ENCODE data around the gene IER5. TPM values are rescaled to one million over a fixed set of nuclear protein-coding genes. Genes with fewer than 3 reads are reported as not detected.

Gene IER5
- total and polyA plus RNA-seq, 9 of the 15 experiments (the other 6 are each of a cell fraction or from before 2014, with no cell fraction given) = 2.4 to 32.1 (median 12.0) TPM

DNA sequence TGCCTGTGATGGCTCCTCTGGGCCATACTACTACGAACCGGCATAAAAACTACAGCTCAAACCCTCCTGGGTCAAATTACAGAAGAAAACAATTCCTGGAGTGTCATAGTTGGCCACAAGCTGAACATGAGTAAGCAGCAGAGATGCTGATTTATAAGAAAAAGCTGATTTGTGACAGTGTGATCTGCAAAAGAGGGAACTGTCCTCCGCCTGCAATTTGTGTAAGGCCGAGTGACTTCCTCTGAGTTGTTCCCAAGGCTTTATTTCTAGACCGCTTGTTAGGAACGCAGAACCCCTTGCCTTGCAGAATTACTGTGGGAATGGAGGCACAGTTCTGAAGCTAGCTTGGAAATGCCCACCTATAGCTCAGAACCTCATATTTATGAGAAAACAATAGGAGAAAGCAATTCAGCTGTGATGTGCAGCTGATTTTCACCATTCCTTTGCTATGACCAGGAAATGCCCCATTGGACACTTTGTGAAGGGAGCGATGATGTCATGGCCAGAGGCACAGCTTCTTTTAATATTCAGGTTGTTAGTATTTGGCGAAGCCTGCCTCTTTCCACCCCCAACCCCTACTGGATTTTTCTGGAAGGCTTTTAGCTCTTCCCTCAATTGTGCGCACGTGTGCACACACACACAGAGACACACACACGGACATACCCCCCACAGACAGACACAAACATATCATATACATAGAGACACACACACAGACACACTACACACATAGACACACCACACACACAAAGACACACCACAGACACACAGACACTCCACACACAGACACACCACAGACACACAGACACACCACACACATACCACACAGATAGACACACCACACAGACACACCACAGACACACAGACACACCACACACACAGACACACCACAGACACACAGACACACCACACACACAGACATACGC, 47.6 kb downstream of the IER5 start (continued):
- TF ChIP-seq, protein P1, sequence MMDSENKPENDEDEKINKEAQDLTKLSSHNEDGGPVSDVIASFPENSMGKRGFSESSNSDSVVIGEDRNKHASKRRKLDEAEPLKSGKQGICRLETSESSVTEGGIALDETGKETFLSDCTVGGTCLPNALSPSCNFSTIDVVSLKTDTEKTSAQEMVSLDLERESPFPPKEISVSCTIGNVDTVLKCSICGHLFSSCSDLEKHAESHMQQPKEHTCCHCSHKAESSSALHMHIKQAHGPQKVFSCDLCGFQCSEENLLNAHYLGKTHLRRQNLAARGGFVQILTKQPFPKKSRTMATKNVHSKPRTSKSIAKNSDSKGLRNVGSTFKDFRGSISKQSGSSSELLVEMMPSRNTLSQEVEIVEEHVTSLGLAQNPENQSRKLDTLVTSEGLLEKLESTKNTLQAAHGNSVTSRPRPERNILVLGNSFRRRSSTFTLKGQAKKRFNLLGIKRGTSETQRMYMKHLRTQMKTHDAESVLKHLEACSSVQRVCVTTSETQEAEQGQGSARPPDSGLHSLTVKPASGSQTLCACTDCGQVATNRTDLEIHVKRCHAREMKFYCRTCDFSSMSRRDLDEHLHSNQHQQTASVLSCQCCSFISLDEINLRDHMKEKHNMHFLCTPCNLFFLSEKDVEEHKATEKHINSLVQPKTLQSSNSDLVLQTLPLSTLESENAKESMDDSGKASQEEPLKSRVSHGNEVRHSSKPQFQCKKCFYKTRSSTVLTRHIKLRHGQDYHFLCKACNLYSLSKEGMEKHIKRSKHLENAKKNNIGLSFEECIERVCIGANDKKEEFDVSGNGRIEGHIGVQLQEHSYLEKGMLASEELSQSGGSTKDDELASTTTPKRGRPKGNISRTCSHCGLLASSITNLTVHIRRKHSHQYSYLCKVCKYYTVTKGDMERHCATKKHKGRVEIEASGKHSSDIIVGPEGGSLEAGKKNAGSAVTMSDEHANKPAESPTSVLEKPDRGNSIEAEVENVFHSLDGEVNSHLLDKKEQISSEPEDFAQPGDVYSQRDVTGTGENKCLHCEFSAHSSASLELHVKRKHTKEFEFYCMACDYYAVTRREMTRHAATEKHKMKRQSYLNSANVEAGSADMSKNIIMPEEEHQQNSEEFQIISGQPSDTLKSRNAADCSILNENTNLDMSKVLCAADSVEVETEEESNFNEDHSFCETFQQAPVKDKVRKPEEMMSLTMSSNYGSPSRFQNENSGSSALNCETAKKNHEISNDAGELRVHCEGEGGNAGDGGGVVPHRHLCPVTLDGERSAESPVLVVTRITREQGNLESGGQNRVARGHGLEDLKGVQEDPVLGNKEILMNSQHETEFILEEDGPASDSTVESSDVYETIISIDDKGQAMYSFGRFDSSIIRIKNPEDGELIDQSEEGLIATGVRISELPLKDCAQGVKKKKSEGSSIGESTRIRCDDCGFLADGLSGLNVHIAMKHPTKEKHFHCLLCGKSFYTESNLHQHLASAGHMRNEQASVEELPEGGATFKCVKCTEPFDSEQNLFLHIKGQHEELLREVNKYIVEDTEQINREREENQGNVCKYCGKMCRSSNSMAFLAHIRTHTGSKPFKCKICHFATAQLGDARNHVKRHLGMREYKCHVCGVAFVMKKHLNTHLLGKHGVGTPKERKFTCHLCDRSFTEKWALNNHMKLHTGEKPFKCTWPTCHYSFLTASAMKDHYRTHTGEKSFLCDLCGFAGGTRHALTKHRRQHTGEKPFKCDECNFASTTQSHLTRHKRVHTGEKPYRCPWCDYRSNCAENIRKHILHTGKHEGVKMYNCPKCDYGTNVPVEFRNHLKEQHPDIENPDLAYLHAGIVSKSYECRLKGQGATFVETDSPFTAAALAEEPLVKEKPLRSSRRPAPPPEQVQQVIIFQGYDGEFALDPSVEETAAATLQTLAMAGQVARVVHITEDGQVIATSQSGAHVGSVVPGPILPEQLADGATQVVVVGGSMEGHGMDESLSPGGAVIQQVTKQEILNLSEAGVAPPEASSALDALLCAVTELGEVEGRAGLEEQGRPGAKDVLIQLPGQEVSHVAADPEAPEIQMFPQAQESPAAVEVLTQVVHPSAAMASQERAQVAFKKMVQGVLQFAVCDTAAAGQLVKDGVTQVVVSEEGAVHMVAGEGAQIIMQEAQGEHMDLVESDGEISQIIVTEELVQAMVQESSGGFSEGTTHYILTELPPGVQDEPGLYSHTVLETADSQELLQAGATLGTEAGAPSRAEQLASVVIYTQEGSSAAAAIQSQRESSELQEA (IDR thresholded peaks at IDR 0.05; ENCODE audit: low read depth) = no peak
- TF ChIP-seq, protein P2, sequence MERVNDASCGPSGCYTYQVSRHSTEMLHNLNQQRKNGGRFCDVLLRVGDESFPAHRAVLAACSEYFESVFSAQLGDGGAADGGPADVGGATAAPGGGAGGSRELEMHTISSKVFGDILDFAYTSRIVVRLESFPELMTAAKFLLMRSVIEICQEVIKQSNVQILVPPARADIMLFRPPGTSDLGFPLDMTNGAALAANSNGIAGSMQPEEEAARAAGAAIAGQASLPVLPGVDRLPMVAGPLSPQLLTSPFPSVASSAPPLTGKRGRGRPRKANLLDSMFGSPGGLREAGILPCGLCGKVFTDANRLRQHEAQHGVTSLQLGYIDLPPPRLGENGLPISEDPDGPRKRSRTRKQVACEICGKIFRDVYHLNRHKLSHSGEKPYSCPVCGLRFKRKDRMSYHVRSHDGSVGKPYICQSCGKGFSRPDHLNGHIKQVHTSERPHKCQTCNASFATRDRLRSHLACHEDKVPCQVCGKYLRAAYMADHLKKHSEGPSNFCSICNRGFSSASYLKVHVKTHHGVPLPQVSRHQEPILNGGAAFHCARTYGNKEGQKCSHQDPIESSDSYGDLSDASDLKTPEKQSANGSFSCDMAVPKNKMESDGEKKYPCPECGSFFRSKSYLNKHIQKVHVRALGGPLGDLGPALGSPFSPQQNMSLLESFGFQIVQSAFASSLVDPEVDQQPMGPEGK (CRISPR knock-in tag; IDR thresholded peaks at IDR 0.05; ENCODE audit: borderline replicate concordance) = no peak
- TF ChIP-seq KLF16 (IDR thresholded peaks at IDR 0.05) = 0 out of 2 replicates have a peak, but pooled peaks have one; percentile 1
- no peak for TF ChIP-seq RCOR1 (IDR thresholded peaks at IDR 0.05; ENCODE audit: borderline replicate concordance in 1 of 2, low read depth in 2 of 2, low read length in 2 of 2)
- no peak for TF ChIP-seq SIRT6 (IDR thresholded peaks at IDR 0.05; ENCODE audit: low read depth, low read length)
- 0 out of 2 replicates have a peak, but pooled peaks have one; percentile 30 for TF ChIP-seq FOSL1 (tag; conservative IDR thresholded peaks at IDR 0.05)
- TF ChIP-seq POLR2AphosphoS5 (IDR thresholded peaks at IDR 0.05; ENCODE audit: control insufficient read depth, insufficient read depth, low read depth, low read length) = no peak
- TF ChIP-seq ESRRA (IDR thresholded peaks at IDR 0.05; ENCODE audit: borderline replicate concordance, low read depth) = no peak
- TF ChIP-seq EP300 (IDR thresholded peaks at IDR 0.05; ENCODE audit: low read length) = no peak
- no peak for TF ChIP-seq RBM39 (optimal IDR thresholded peaks at IDR 0.05; ENCODE audit: low read depth, low read length)
- no peak for TF ChIP-seq CTBP1 (IDR thresholded peaks at IDR 0.05; ENCODE audit: borderline replicate concordance)
- TF ChIP-seq, protein P3, sequence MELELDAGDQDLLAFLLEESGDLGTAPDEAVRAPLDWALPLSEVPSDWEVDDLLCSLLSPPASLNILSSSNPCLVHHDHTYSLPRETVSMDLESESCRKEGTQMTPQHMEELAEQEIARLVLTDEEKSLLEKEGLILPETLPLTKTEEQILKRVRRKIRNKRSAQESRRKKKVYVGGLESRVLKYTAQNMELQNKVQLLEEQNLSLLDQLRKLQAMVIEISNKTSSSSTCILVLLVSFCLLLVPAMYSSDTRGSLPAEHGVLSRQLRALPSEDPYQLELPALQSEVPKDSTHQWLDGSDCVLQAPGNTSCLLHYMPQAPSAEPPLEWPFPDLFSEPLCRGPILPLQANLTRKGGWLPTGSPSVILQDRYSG (tag; conservative IDR thresholded peaks at IDR 0.05; ENCODE audit: low read depth) = no peak
- TF ChIP-seq FOXA3 (CRISPR knock-in tag; conservative IDR thresholded peaks at IDR 0.05 in 1 of 2, IDR thresholded peaks at IDR 0.05 in 1 of 2) = no peak
- no peak for TF ChIP-seq JUND (IDR thresholded peaks at IDR 0.05; ENCODE audit: borderline replicate concordance, low read depth, low read length)
- no peak; the same call in 2 of the 3 replicates for TF ChIP-seq JUND (tag; IDR thresholded peaks at IDR 0.05; ENCODE audit: borderline replicate concordance, low read depth, low read length)
